NCI-H2081 treated with DMSO at 0.1 percent for 48 hours (cell line): ENCODE data around the gene HLA-C.
"Not testable (repeated sequence)": the region's sequence is repeated elsewhere in the genome, so short reads cannot be mapped to it uniquely, and the experiment has no call there.

Experiments used
- DNase-seq: peaks from one replicate; lab custom pipeline; 2025; lab: John Stamatoyannopoulos, UW

The HLA-C gene

GRCh38 chr6:31271641-31272357 lies at the start of gene HLA-C:
TSS of gene HLA-C (minus strand) at chr6:31272092. CDS start at chr6:31272071, 21 bp downstream.
- peak; percentile 67 for DNase-seq

- DNase-seq = no peak
Measured at GRCh38 chr6:31321005-31321707, 49.3 kb upstream of the HLA-C start.

- no peak for DNase-seq
Measured at GRCh38 chr6:31317036-31317435, 45.1 kb upstream of the HLA-C start.

- DNase-seq = no peak
Measured at GRCh38 chr6:31309641-31310040, 37.7 kb upstream of the HLA-C start.

GRCh38 chr6:31308845-31309175 lies 36.9 kb upstream of the HLA-C start:
- DNase-seq = no peak

- no peak for DNase-seq
Measured at GRCh38 chr6:31308050-31308844, 36.4 kb upstream of the HLA-C start.

- DNase-seq = no peak
Measured at GRCh38 chr6:31307669-31308049, 35.8 kb upstream of the HLA-C start.

- no peak for DNase-seq
Measured at GRCh38 chr6:31305703-31306219, 33.9 kb upstream of the HLA-C start.

GRCh38 chr6:31304683-31305082 lies 32.8 kb upstream of the HLA-C start:
- DNase-seq = no peak

GRCh38 chr6:31300797-31301196 lies 28.9 kb upstream of the HLA-C start:
- no peak for DNase-seq

GRCh38 chr6:31299947-31300346 lies 28.1 kb upstream of the HLA-C start:
- DNase-seq = no peak

GRCh38 chr6:31299511-31299910 lies 27.6 kb upstream of the HLA-C start:
- DNase-seq = no peak

GRCh38 chr6:31294056-31294455 lies 22.2 kb upstream of the HLA-C start:
- DNase-seq = no peak

- DNase-seq = no peak
Measured at GRCh38 chr6:31293343-31293742, 21.5 kb upstream of the HLA-C start.

- DNase-seq = no peak
Measured at GRCh38 chr6:31289788-31290187, 17.9 kb upstream of the HLA-C start.

GRCh38 chr6:31287619-31288018 lies 15.7 kb upstream of the HLA-C start:
- no peak for DNase-seq

GRCh38 chr6:31285982-31286381 lies 14.1 kb upstream of the HLA-C start:
- no peak for DNase-seq

- DNase-seq = no peak
Measured at GRCh38 chr6:31285486-31285885, 13.6 kb upstream of the HLA-C start.

- DNase-seq = not testable (repeated sequence)
Measured at GRCh38 chr6:31279647-31280046, 7.8 kb upstream of the HLA-C start.

- no peak for DNase-seq
Measured at GRCh38 chr6:31272836-31273626, 1.1 kb upstream of the HLA-C start.

GRCh38 chr6:31272436-31272835 lies 544 bp upstream of the HLA-C start:
- DNase-seq = no peak
